ENCODE measurements around the gene KCNK4. TPM values are rescaled to one million over a fixed set of nuclear protein-coding genes. Genes with fewer than 3 reads are reported as not detected.

Gene KCNK4
- total and polyA plus RNA-seq, 2 of the 13 experiments (the other 11 are each of a cell fraction or from before 2014, with no cell fraction given): not detected

- TF ChIP-seq HBP1 (CRISPR knock-in tag; IDR thresholded peaks at IDR 0.05; ENCODE audit: low read depth): 0 out of 2 replicates have a peak, but pooled peaks have one; percentile 18
- TF ChIP-seq STAT5B (CRISPR knock-in tag; IDR thresholded peaks at IDR 0.05): no peak
- TF ChIP-seq STAG1 (CRISPR knock-in tag; IDR thresholded peaks at IDR 0.05): no peak
- TF ChIP-seq ZBTB42 (CRISPR knock-in tag; IDR thresholded peaks at IDR 0.05): no peak
- TF ChIP-seq ZNF574 (CRISPR knock-in tag; IDR thresholded peaks at IDR 0.05): no peak
- TF ChIP-seq ZNF567 (CRISPR knock-in tag; IDR thresholded peaks at IDR 0.05; ENCODE audit: borderline replicate concordance): no peak
- 0 out of 2 replicates have a peak, but pooled peaks have one; percentile 51 for TF ChIP-seq ZZZ3 (CRISPR knock-in tag; IDR thresholded peaks at IDR 0.05; ENCODE audit: borderline replicate concordance)
- TF ChIP-seq RFXAP (CRISPR knock-in tag; IDR thresholded peaks at IDR 0.05; ENCODE audit: borderline replicate concordance): no peak
- peak; percentile 84 for TF ChIP-seq ATF1 (CRISPR knock-in tag; IDR thresholded peaks at IDR 0.05)
- no peak for TF ChIP-seq ZNF841 (CRISPR knock-in tag; IDR thresholded peaks at IDR 0.05; ENCODE audit: borderline replicate concordance)
- TF ChIP-seq ZMYM4 (CRISPR knock-in tag; IDR thresholded peaks at IDR 0.05): 0 out of 2 replicates have a peak, but pooled peaks have one; percentile 18
- TF ChIP-seq MLX (CRISPR knock-in tag; IDR thresholded peaks at IDR 0.05): no peak
- no peak for TF ChIP-seq ZNF703 (CRISPR knock-in tag; IDR thresholded peaks at IDR 0.05; ENCODE audit: borderline replicate concordance)
- no peak for TF ChIP-seq TEAD3 (CRISPR knock-in tag; optimal IDR thresholded peaks at IDR 0.05; ENCODE audit: borderline replicate concordance)
- TF ChIP-seq HDAC6 (IDR thresholded peaks at IDR 0.05; ENCODE audit: low read depth, low read length): no peak
- no peak for TF ChIP-seq CREBL2 (CRISPR knock-in tag; IDR thresholded peaks at IDR 0.05; ENCODE audit: borderline replicate concordance)
- no peak for TF ChIP-seq ZHX2 (IDR thresholded peaks at IDR 0.05; ENCODE audit: low read depth)
- no peak for TF ChIP-seq ZHX2 (CRISPR knock-in tag; IDR thresholded peaks at IDR 0.05; ENCODE audit: borderline replicate concordance)
Measured at GRCh38 chr11:64284048-64284961, 6.8 kb upstream of the KCNK4 start, which contains the start of gene BAD (continued).

Data from HepG2 (cell line).